ENCODE results near the gene CHRM4. TPM values are rescaled to one million over a fixed set of nuclear protein-coding genes. Genes with fewer than 3 reads are reported as not detected.

CHRM4 gene
- total RNA-seq, 1 experiment from 2014 or later, result 1.1 TPM

DNA sequence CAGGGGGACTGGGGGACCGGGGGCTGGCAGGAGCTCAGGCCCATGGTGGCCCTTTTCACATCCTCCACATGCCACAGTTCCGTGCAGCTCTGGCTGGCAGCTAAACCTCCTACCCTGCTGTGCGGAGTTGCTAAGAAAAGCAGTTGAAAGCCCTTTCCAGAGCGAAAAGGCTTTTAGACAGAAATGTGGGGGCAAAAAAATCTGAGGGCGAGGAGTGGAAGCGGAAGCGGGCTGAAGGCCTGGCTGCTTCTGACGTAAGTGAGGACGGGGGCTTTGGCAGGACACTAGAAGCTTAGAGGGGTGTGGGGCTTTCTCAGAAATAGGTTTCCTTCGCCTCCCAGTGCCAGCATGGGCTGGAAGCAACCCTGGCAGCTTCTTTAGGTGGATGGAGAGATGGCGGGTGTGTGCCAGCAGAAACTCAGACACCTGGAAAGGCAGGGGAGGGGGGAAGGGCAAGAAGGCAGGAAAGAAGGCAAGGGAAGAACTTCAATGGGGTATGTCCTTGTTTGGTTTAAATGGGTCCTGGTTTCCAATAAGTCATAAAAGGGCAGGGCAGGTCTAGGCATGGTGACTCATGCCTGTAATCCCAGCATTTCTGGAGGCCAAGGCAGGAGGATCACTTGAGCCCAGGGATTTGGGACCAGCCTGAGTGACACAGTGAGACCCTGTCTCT, 55.5 kb downstream of the CHRM4 start:
- ChIA-PET CTCF (no interaction called here), RAD21 (ENCODE audit: low non-redundant PET in 1 of 2, low total read pairs in 2 of 2, uncharacterized antibody in 2 of 2, unreplicated experiment in 2 of 2) (no interaction called here), POLR2A (no interaction called here)
- no peak overlapping the region for H3K4me3 ChIP-seq (replicated peaks in 1 of 2; ENCODE audit: low read depth in 1 of 2, low read length in 2 of 2)
- H3K36me3 ChIP-seq (ENCODE audit: control insufficient read depth in 1 of 2, insufficient read depth in 2 of 2, low read length in 2 of 2), result no peaks in the 10 kb centered on the region
- no peak overlapping the region for H2AFZ ChIP-seq (ENCODE audit: low read depth, low read length, poor library complexity, severe bottlenecking)
- H3K27ac ChIP-seq (ENCODE audit: low read depth, low read length), result no peak overlapping the region
- H3K9ac ChIP-seq (ENCODE audit: low read length), result no peak overlapping the region
- ATAC-seq (0 out of 2 replicates have a peak, but pooled peaks have one; percentile 26), DNase-seq (ENCODE audit: low read depth, low spot score) (no peak)
- H3K9me3 ChIP-seq (ENCODE audit: control insufficient read depth in 1 of 2, insufficient read depth in 1 of 2, low read depth in 1 of 2, low read length in 2 of 2), result no peaks in the 10 kb centered on the region
- no peaks in the 10 kb centered on the region for H3K9me2 ChIP-seq (ENCODE audit: insufficient read depth)
- H3K79me2 ChIP-seq (ENCODE audit: insufficient read depth, low read length), result no peaks in the 10 kb centered on the region
- no TSS peak for BruUV-seq (replicated peaks)
- no peak for TF ChIP-seq FOSL1 (IDR thresholded peaks at IDR 0.05; ENCODE audit: low read depth)
- TF ChIP-seq SRF (IDR thresholded peaks at IDR 0.05; ENCODE audit: low read depth), result 0 out of 2 replicates have a peak, but pooled peaks have one; percentile 35
- TF ChIP-seq, protein P1, sequence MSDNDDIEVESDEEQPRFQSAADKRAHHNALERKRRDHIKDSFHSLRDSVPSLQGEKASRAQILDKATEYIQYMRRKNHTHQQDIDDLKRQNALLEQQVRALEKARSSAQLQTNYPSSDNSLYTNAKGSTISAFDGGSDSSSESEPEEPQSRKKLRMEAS (IDR thresholded peaks at IDR 0.05), result no peak
- peak overlapping the region; percentile 43 for H3K4me2 ChIP-seq (ENCODE audit: low read length)
- H4K20me1 ChIP-seq (ENCODE audit: insufficient read depth), result no peaks in the 10 kb centered on the region
- H3K4me1 ChIP-seq (ENCODE audit: control insufficient read depth in 1 of 2, insufficient read depth in 2 of 2, low read length in 2 of 2), result peaks cover 0 to 27% of the 10 kb centered on the region in 2 experiments; a peak in 3 of 4 replicates
- H3K27me3 ChIP-seq (ENCODE audit: insufficient read depth, low read length), result no peaks in the 10 kb centered on the region
- intact Hi-C loops (cut with micrococcal nuclease), result no loop called here

DNA sequence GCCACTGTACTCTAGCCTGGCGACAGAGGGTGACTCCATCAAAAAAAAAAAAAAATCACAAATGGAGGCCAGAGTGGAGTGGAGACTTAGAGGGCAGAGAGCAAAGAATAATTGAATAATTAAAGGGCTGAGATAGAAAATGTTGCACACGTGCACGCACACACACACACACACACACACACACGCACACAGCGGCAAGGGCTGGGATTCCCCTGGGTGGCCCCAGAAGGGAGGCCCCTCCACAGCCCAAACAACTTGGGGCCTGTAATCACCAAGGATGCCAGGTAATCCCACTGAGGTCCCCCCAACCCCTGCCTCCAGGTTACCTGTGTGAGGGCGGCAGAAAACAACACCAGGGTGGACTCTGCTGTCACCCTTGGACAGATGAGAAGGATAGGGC, 56.3 kb downstream of the CHRM4 start:
- POLR2A ChIA-PET, result no interaction called here
- Histone ChIP-seq H3K9me2 (ENCODE audit: insufficient read depth) (no peaks in the 10 kb centered on the region), H4K20me1 (ENCODE audit: insufficient read depth) (no peaks in the 10 kb centered on the region), H3K36me3 (ENCODE audit: control insufficient read depth in 1 of 2, insufficient read depth in 2 of 2, low read length in 2 of 2) (no peaks in the 10 kb centered on the region), H3K9ac (ENCODE audit: low read length) (no peak overlapping the region), H3K4me3 (replicated peaks in 1 of 2; ENCODE audit: low read depth in 1 of 2, low read length in 2 of 2) (no peak overlapping the region), H3K27me3 (ENCODE audit: insufficient read depth, low read length) (no peaks in the 10 kb centered on the region), H3K4me2 (ENCODE audit: low read length) (no peak overlapping the region), H3K79me2 (ENCODE audit: insufficient read depth, low read length) (no peaks in the 10 kb centered on the region), H3K4me1 (ENCODE audit: control insufficient read depth in 1 of 2, insufficient read depth in 2 of 2, low read length in 2 of 2) (peaks cover 0 to 27% of the 10 kb centered on the region in 2 experiments; a peak in 3 of 4 replicates), H3K9me3 (ENCODE audit: control insufficient read depth in 1 of 2, insufficient read depth in 1 of 2, low read depth in 1 of 2, low read length in 2 of 2) (no peaks in the 10 kb centered on the region), H3K27ac (ENCODE audit: low read depth, low read length) (no peak overlapping the region), H2AFZ (ENCODE audit: low read depth, low read length, poor library complexity, severe bottlenecking) (no peak overlapping the region)
- CTCF ChIA-PET, result interaction anchor here (0.7 kb wide), 1 partner anchor 1020 kb away, joined by 3 read pairs; no protein-coding TSS in a partner anchor
- no TSS peak for BruUV-seq (replicated peaks)
- TF ChIP-seq, protein P2, sequence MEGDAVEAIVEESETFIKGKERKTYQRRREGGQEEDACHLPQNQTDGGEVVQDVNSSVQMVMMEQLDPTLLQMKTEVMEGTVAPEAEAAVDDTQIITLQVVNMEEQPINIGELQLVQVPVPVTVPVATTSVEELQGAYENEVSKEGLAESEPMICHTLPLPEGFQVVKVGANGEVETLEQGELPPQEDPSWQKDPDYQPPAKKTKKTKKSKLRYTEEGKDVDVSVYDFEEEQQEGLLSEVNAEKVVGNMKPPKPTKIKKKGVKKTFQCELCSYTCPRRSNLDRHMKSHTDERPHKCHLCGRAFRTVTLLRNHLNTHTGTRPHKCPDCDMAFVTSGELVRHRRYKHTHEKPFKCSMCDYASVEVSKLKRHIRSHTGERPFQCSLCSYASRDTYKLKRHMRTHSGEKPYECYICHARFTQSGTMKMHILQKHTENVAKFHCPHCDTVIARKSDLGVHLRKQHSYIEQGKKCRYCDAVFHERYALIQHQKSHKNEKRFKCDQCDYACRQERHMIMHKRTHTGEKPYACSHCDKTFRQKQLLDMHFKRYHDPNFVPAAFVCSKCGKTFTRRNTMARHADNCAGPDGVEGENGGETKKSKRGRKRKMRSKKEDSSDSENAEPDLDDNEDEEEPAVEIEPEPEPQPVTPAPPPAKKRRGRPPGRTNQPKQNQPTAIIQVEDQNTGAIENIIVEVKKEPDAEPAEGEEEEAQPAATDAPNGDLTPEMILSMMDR (IDR thresholded peaks at IDR 0.05 in 2 of 3, conservative IDR thresholded peaks at IDR 0.05 in 1 of 3; ENCODE audit: borderline replicate concordance in 1 of 3, insufficient read depth in 1 of 3, low read depth in 2 of 3, low read length in 2 of 3), result no peak
- TF ChIP-seq POLR2A (IDR thresholded peaks at IDR 0.05; ENCODE audit: borderline replicate concordance, extremely low read depth, insufficient read depth, insufficient read length) (no peak), TCF7L2 (IDR thresholded peaks at IDR 0.05; ENCODE audit: borderline replicate concordance, extremely low read depth, insufficient read depth, insufficient read length) (no peak), EGR1 (IDR thresholded peaks at IDR 0.05; ENCODE audit: low read depth) (no peak), EZH2phosphoT487 (IDR thresholded peaks at IDR 0.05; ENCODE audit: borderline replicate concordance) (no peak), ZFX (IDR thresholded peaks at IDR 0.05) (no peak), POLR2AphosphoS5 (IDR thresholded peaks at IDR 0.05; ENCODE audit: low read depth, low read length) (no peak), YY1 (IDR thresholded peaks at IDR 0.05; ENCODE audit: extremely low read depth, insufficient replicate concordance, low read depth, low read length) (no peak), SRF (IDR thresholded peaks at IDR 0.05; ENCODE audit: low read depth) (no peak), ZNF274 (IDR thresholded peaks at IDR 0.05; ENCODE audit: low read depth, low read length) (no peak), SP1 (IDR thresholded peaks at IDR 0.05; ENCODE audit: low read depth) (no peak), CBX3 (IDR thresholded peaks at IDR 0.05; ENCODE audit: low read depth) (no peak), SIN3A (IDR thresholded peaks at IDR 0.05; ENCODE audit: low read depth) (no peak)
- TF ChIP-seq, protein P1 (IDR thresholded peaks at IDR 0.05), result no peak
- TF ChIP-seq, protein P3, sequence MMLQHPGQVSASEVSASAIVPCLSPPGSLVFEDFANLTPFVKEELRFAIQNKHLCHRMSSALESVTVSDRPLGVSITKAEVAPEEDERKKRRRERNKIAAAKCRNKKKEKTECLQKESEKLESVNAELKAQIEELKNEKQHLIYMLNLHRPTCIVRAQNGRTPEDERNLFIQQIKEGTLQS (IDR thresholded peaks at IDR 0.05), result no peak
- DNase-seq (ENCODE audit: low read depth, low spot score) (no peak), ATAC-seq (no peak)
- RAD21 ChIA-PET (ENCODE audit: low non-redundant PET in 1 of 2, low total read pairs in 2 of 2, uncharacterized antibody in 2 of 2, unreplicated experiment in 2 of 2), result no interaction called here
- intact Hi-C loops (cut with micrococcal nuclease), result no loop called here

All from HCT116 (cell line).